Islet precursor cell (in vitro differentiated cells): ENCODE results near the gene TRAPPC12.

Experiments used
- DNase-seq: peaks from one replicate; pipeline ENCODE4 v3.0.0-alpha.2; 2018

Gene TRAPPC12

GRCh38 chr2:3517948-3518495, 138.5 kb downstream of the TRAPPC12 start:
- DNase-seq = no peak

- DNase-seq = peak; percentile 99
Observed at GRCh38 chr2:3518496-3519254, 139.2 kb downstream of the TRAPPC12 start.

- peak; percentile 93 for DNase-seq
Observed at GRCh38 chr2:3519255-3520205, 140.0 kb downstream of the TRAPPC12 start, which contains the start of gene ADI1. TSS of gene ADI1 (minus strand) at chr2:3519531. CDS start at chr2:3519487, 44 bp downstream.

- no peak for DNase-seq
Observed at GRCh38 chr2:3520591-3520990, 141.1 kb downstream of the TRAPPC12 start.

- DNase-seq = no peak
Observed at GRCh38 chr2:3522961-3523421, 143.5 kb downstream of the TRAPPC12 start.

GRCh38 chr2:3523551-3524041, 144.1 kb downstream of the TRAPPC12 start:
- no peak for DNase-seq

- DNase-seq = no peak
Observed at GRCh38 chr2:3526871-3527270, 147.4 kb downstream of the TRAPPC12 start.

- DNase-seq = no peak
Observed at GRCh38 chr2:3527886-3528785, 148.6 kb downstream of the TRAPPC12 start.
